ENCODE results near the gene CNIH2.

- TF ChIP-seq CTCF (IDR thresholded peaks at IDR 0.05; ENCODE audit: low read length), result no peak
- no peak for TF ChIP-seq EZH2 (optimal IDR thresholded peaks at IDR 0.05; ENCODE audit: low read depth, low read length)
Observed at GRCh38 chr11:66332371-66333219, 54.6 kb downstream of the CNIH2 start.

Measured in MM.1S (cell line).